Chondrocyte (in vitro differentiated cells): ENCODE results near the gene TINAG. TPM values are rescaled to one million over a fixed set of nuclear protein-coding genes. Genes with fewer than 3 reads are reported as not detected.

Experiments
- DNase-seq: peaks from one replicate; pipeline ENCODE4 v3.0.0; 2021; ENCODE audit warnings: mixed read lengths, low spot score
- H3K27ac Mint-ChIP-seq: one replicate; pipeline ENCODE4 v1.8.0; 2021; ENCODE audit warnings: mild to moderate bottlenecking, moderate library complexity, mixed read lengths; ENCODE audit not compliant: unreplicated experiment
- H3K27me3 Mint-ChIP-seq: 2 replicates; pipeline ENCODE4 v1.8.0; 2021; ENCODE audit warnings: low read depth, mixed read lengths
- H3K36me3 Mint-ChIP-seq: 2 replicates; pipeline ENCODE4 v1.8.0; 2021; ENCODE audit warnings: low read depth, mixed read lengths
- H3K4me1 Mint-ChIP-seq: 2 replicates; pipeline ENCODE4 v1.8.0; 2021; ENCODE audit warnings: low read depth, mild to moderate bottlenecking, mixed read lengths
- H3K4me3 Mint-ChIP-seq: one replicate; pipeline ENCODE4 v1.8.0; 2021; ENCODE audit warnings: mild to moderate bottlenecking, moderate library complexity, mixed read lengths; ENCODE audit not compliant: unreplicated experiment
- H3K9me3 Mint-ChIP-seq: 2 replicates; pipeline ENCODE4 v1.8.0; 2021; ENCODE audit warnings: low read depth, mixed read lengths
- CTCF ChIP-seq: fragments of 200-600 bp; sonication (generic); IDR thresholded peaks from 2 replicates; pipeline ENCODE4 v1.5.0; 2021; ENCODE audit warnings: antibody characterized with exemption, mild to moderate bottlenecking, moderate library complexity
- long read RNA-seq: library from polyadenylated mRNA; stranded (forward); transcript quantifications from one replicate; pipeline ENCODE4 v2.0.0, GENCODE V29; 2021
- total RNA-seq: library from RNA; stranded (reverse); gene quantifications from 3 replicates; pipeline ENCODE4 v1.2.1, GENCODE V29; 2021

The TINAG gene
- not detected in 3 replicates for total RNA-seq
- long read RNA-seq, result 0 reads

DNA sequence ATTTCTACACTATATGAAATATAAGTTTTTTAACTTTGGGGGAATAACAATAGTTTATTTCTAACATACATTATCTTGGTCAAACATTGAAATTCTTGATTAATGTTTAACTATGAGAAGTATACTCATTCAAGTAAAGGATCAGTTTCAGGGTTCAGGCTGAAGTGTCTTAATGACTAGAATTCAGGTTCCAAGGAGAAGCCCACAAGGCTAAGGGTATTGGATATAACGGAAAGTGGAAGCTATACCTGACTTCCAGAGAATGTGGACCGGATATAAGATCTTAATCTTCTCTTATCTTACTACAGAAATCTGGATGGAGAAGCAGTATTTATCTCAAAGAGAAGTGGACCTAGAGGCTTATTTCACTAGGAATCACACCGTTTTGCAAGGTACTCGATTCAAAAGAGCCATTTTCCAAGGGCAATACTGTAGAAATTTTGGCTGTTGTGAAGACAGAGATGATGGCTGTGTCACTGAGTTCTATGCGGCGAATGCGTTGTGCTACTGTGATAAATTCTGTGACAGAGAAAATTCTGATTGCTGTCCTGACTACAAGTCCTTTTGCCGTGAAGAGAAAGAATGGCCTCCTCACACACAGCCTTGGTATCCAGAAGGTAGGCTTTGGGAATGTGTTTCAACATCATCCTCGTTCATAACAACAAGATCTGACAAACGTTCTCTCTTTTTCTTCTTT is at the start of gene TINAG:
Gene TINAG, plus strand, starts transcription at position 153 of the 697 bp plus-strand sequence. Its CDS starts 110 bp downstream, at position 263.
- Mint-ChIP-seq H3K4me3 (no peak within 1 kb of the TSS), H3K4me1 (no peaks in the 10 kb centered on the region), H3K36me3 (peaks cover 2% of the 10 kb centered on the region), H3K27ac (no peak within 1 kb of the TSS), H3K9me3 (no peaks in the 10 kb centered on the region), H3K27me3 (no peaks in the 10 kb centered on the region)
- DNase-seq, result no peak
- TF ChIP-seq CTCF, result no peak

DNA sequence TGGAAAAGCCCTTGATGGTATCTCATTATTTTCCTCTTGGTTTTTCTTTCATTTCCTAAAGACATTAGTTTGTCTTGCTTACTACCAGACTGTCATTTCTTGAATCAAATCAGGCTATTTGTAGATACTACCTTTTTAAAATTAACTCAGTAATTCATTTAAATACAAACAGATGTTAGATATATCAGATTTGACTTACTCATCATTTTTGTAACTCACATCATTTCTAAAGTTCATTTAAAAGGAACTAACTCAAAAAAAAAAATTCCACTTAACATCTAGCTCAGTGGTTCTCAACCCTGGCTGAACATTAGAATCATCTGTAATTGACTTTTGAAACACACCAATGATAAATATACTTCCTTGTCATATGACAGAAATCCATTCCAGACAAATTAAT is 48.2 kb upstream of the TINAG start:
- no peaks in the 10 kb centered on the region for H3K9me3 Mint-ChIP-seq

GRCh38 chr6:54262499-54262898 is 45.7 kb upstream of the TINAG start:
- Mint-ChIP-seq H3K4me3 (no peak overlapping the region), H3K27ac (no peak overlapping the region), H3K27me3 (peaks cover 2% of the 10 kb centered on the region), H3K9me3 (no peaks in the 10 kb centered on the region), H3K36me3 (no peaks in the 10 kb centered on the region), H3K4me1 (peaks cover 3% of the 10 kb centered on the region)
- no peak for TF ChIP-seq CTCF
- DNase-seq, result no peak

More for the DNA sequence above, 48.2 kb upstream of the TINAG start:
- TF ChIP-seq CTCF, result no peak
- no peaks in the 10 kb centered on the region for H3K36me3 Mint-ChIP-seq
- H3K27me3 Mint-ChIP-seq, result no peaks in the 10 kb centered on the region
- no peak for DNase-seq
- no peak overlapping the region for H3K27ac Mint-ChIP-seq
- H3K4me3 Mint-ChIP-seq, result no peak overlapping the region
- peaks cover 17% of the 10 kb centered on the region for H3K4me1 Mint-ChIP-seq

DNA sequence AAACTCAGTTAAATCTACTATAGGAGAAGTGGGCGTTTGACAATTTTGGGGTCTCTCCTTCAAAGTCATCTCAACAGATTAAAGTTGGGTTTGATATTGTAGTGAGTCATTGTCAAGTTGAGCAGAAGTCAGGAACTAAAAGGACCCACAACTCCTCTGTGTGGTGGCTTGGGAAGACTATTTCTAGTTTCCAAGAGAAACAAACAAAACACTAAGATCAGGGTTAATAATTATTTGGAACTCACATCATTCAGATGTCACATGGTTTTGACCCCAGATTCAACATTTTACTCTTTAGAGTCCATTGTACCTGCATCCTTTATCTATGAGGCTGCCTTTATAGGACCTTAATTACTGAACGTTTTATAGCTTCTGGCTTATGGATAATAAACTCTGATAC is 45.3 kb upstream of the TINAG start:
- Mint-ChIP-seq H3K9me3 (no peaks in the 10 kb centered on the region), H3K36me3 (no peaks in the 10 kb centered on the region), H3K27ac (no peak overlapping the region), H3K4me1 (peaks cover 3% of the 10 kb centered on the region), H3K27me3 (peaks cover 2% of the 10 kb centered on the region), H3K4me3 (no peak overlapping the region)
- no peak for DNase-seq
- TF ChIP-seq CTCF, result no peak

DNA sequence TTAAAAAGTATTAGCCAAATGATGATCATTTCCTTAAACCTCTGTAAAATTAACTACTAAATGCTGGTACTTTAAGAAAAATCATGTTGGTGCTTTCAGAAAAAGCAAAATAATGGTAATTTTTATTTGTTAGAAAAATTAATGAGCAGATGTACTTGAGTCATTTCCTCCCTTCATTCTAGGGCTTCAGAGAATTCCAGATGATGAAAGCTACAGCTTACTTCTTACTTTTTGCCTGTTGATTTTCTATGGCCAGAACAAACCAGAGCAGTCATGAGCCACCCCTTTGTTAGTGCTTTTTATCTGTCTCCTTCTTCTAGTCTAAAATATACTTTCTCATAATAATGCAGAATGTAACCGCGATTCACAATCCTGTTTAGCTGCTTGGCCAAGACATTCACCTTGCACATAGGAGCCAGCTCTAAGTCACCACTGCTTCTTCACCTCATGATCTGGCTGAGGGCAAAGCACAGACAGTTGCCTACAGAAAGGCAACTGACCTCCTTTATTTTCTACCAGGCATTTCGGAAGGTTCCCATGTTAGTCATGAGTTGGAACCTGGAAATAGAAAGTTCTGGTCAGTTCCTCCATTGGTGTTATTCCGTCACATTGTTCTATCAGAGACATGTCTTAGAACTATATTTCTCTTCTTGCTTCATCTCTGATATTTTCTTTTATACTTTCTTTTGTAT is 43.5 kb upstream of the TINAG start:
- no peaks in the 10 kb centered on the region for H3K36me3 Mint-ChIP-seq
- TF ChIP-seq CTCF, result no peak
- no peak overlapping the region for H3K4me3 Mint-ChIP-seq
- no peak overlapping the region for H3K27ac Mint-ChIP-seq
- peaks cover 2% of the 10 kb centered on the region for H3K27me3 Mint-ChIP-seq
- no peaks in the 10 kb centered on the region for H3K9me3 Mint-ChIP-seq
- peaks cover 3% of the 10 kb centered on the region for H3K4me1 Mint-ChIP-seq
- DNase-seq, result no peak
